CD4-positive, alpha-beta memory T cell (primary cell): ENCODE results near the gene SHISA9. TPM values are rescaled to one million over a fixed set of nuclear protein-coding genes. Genes with fewer than 3 reads are reported as not detected.
"Not testable (repeated sequence)": the region's sequence is repeated elsewhere in the genome, so short reads cannot be mapped to it uniquely, and the experiment has no call there.

Experiments used
- CTCF ChIA-PET: fragments of 350-600 bp; sonication (Branson Sonifier 250); formaldehyde crosslinking; loops from one replicate; lab custom pipeline; 2021; ENCODE audit warnings: inconsistent platforms; ENCODE audit not compliant: partially characterized antibody; lab: Charles Lee
- POLR2A ChIA-PET: fragments of 350-600 bp; sonication (Branson Sonifier 250); formaldehyde crosslinking; loops from one replicate; lab custom pipeline; 2021; ENCODE audit not compliant: partially characterized antibody; lab: Charles Lee
- DNase-seq, 5 donors: peaks; one replicate each; pipeline versions ENCODE4 v3.0.0 to v3.0.0-alpha.2; 2020 to 2022; ENCODE audit warnings: mixed read lengths in 1 of 5
- H3K27ac ChIP-seq: one replicate; pipeline ENCODE4 v1.7.0; 2013; ENCODE audit warnings: low read depth, low read length
- H3K27me3 ChIP-seq: 2 replicates; pipeline ENCODE4 v1.7.0; 2013; ENCODE audit warnings: mild to moderate bottlenecking, low read length, moderate library complexity; ENCODE audit not compliant: insufficient read depth
- H3K36me3 ChIP-seq: 2 replicates; pipeline ENCODE4 v1.7.0; 2013; ENCODE audit warnings: mild to moderate bottlenecking, low read length, moderate library complexity; ENCODE audit not compliant: insufficient read depth
- H3K4me1 ChIP-seq: 2 replicates; pipeline ENCODE4 v1.7.0; 2013; ENCODE audit warnings: mild to moderate bottlenecking, low read length, moderate library complexity; ENCODE audit not compliant: insufficient read depth
- H3K4me3 ChIP-seq, 2 donors: one replicate each; pipeline ENCODE4 v1.7.0; 2013; ENCODE audit warnings: low read length in 2 of 2, mild to moderate bottlenecking in 1 of 2
- H3K9me3 ChIP-seq, 2 donors: one replicate each; pipeline ENCODE4 v1.7.0; 2013; ENCODE audit warnings: low read length in 2 of 2, control low read depth in 1 of 2; ENCODE audit not compliant: control insufficient read depth in 1 of 2
- H3K27ac Mint-ChIP-seq, 7 donors: one replicate each; pipeline ENCODE4 v1.8.0; 2020 to 2021; ENCODE audit warnings: mixed read lengths in 7 of 7, mild to moderate bottlenecking in 6 of 7, inconsistent platforms in 3 of 7, moderate library complexity in 3 of 7
- H3K27me3 Mint-ChIP-seq, 2 donors: one replicate each; pipeline ENCODE4 v1.8.0; 2020 to 2021; ENCODE audit warnings: mixed read lengths in 2 of 2
- H3K36me3 Mint-ChIP-seq, 2 donors: one replicate each; pipeline ENCODE4 v1.8.0; 2020 to 2021; ENCODE audit warnings: mixed read lengths in 2 of 2, inconsistent platforms in 1 of 2, mild to moderate bottlenecking in 1 of 2
- H3K4me1 Mint-ChIP-seq, 4 donors: one replicate each; pipeline ENCODE4 v1.8.0; 2020 to 2021; ENCODE audit warnings: mixed read lengths in 4 of 4, mild to moderate bottlenecking in 1 of 4
- H3K4me3 Mint-ChIP-seq, 8 donors: one replicate each; pipeline ENCODE4 v1.8.0; 2020 to 2021; ENCODE audit warnings: mixed read lengths in 8 of 8, mild to moderate bottlenecking in 7 of 8, moderate library complexity in 6 of 8, inconsistent platforms in 3 of 8
- H3K9me3 Mint-ChIP-seq, 8 donors: one replicate each; pipeline ENCODE4 v1.8.0; 2020 to 2021; ENCODE audit warnings: mixed read lengths in 8 of 8, mild to moderate bottlenecking in 5 of 8, inconsistent platforms in 3 of 8, moderate library complexity in 1 of 8
- intact Hi-C: fragments of 100-400 bp; cut with micrococcal nuclease; formaldehyde crosslinking; loops from one replicate; pipeline ENCODE4 v1.15.1; 2023
- polyA plus RNA-seq, 2 donors: library from polyadenylated mRNA; unstranded; fragments of 300-500 nt; fragmentation: Illumina TruSeq; gene quantifications; one replicate each; pipeline ENCODE4 v1.2.3, GENCODE V29; 2021
- total RNA-seq, 2 experiments: library from RNA; stranded (reverse); gene quantifications; one replicate each; pipeline ENCODE4 v1.2.3, GENCODE V29; 2021

SHISA9 gene
- not detected for total RNA-seq
- not detected for polyA plus RNA-seq

- Histone ChIP-seq H3K27ac (no peak within 1 kb of the TSS), H3K4me1 (no peaks in the 10 kb centered on the region), H3K9me3 (no peaks in the 10 kb centered on the region), H3K4me3 (no peak within 1 kb of the TSS), H3K36me3 (no peaks in the 10 kb centered on the region), H3K27me3 (peaks cover 4% of the 10 kb centered on the region)
- Mint-ChIP-seq H3K4me1 (peaks cover 0 to 15% (median 2%) of the 10 kb centered on the region in 4 donors), H3K27ac (no peak within 1 kb of the TSS), H3K9me3 (no peaks in the 10 kb centered on the region), H3K36me3 (no peaks in the 10 kb centered on the region), H3K4me3 (peak within 1 kb of the TSS in 2 of 8 donors; percentile 22 to 25), H3K27me3 (peaks cover 41 to 43% of the 10 kb centered on the region in 2 donors)
- ChIA-PET CTCF (no interaction called here), POLR2A (no interaction called here)
- no peak for DNase-seq
- intact Hi-C loops: no loop called here
Measured at GRCh38 chr16:12901597-12902461, at the start of gene SHISA9. SHISA9 (plus strand) TSS chr16:12901598.

GRCh38 chr16:12853972-12854371, 47.4 kb upstream of the SHISA9 start:
- intact Hi-C loops: no loop called here
- Histone ChIP-seq H3K9me3 (no peaks in the 10 kb centered on the region), H3K4me3 (no peak overlapping the region), H3K36me3 (no peaks in the 10 kb centered on the region), H3K27me3 (no peaks in the 10 kb centered on the region), H3K27ac (no peak overlapping the region), H3K4me1 (no peaks in the 10 kb centered on the region)
- no peak for DNase-seq
- ChIA-PET CTCF (no interaction called here), POLR2A (no interaction called here)
- H3K36me3 Mint-ChIP-seq: no peaks in the 10 kb centered on the region
- H3K4me1 Mint-ChIP-seq: no peaks in the 10 kb centered on the region
- no peak overlapping the region for H3K27ac Mint-ChIP-seq
- peaks cover 3 to 4% of the 10 kb centered on the region in 2 donors for H3K27me3 Mint-ChIP-seq
- H3K4me3 Mint-ChIP-seq: no peak overlapping the region
- peaks cover 0 to 15% (median 3%) of the 10 kb centered on the region in 8 donors for H3K9me3 Mint-ChIP-seq

GRCh38 chr16:12857435-12857834, 44.0 kb upstream of the SHISA9 start:
- H3K27me3 ChIP-seq, H3K27me3 Mint-ChIP-seq, CTCF ChIA-PET, H3K4me1 Mint-ChIP-seq, DNase-seq, H3K27ac Mint-ChIP-seq, POLR2A ChIA-PET, H3K27ac ChIP-seq, H3K4me1 ChIP-seq, intact Hi-C loops, H3K36me3 Mint-ChIP-seq, H3K36me3 ChIP-seq, H3K4me3 ChIP-seq, H3K4me3 Mint-ChIP-seq, H3K9me3 ChIP-seq: not testable (repeated sequence)
- peaks cover 0 to 15% (median 3%) of the 10 kb centered on the region in 8 donors for H3K9me3 Mint-ChIP-seq

GRCh38 chr16:12862327-12862726, 39.1 kb upstream of the SHISA9 start:
- Mint-ChIP-seq H3K9me3 (peaks cover 0 to 4% (median 0%) of the 10 kb centered on the region in 8 donors), H3K4me3 (no peak overlapping the region), H3K36me3 (no peaks in the 10 kb centered on the region), H3K27me3 (peaks cover 5 to 6% of the 10 kb centered on the region in 2 donors), H3K4me1 (no peaks in the 10 kb centered on the region), H3K27ac (no peak overlapping the region)
- Histone ChIP-seq H3K27ac (no peak overlapping the region), H3K9me3 (no peaks in the 10 kb centered on the region), H3K36me3 (no peaks in the 10 kb centered on the region), H3K4me1 (no peaks in the 10 kb centered on the region), H3K4me3 (no peak overlapping the region), H3K27me3 (no peaks in the 10 kb centered on the region)
- intact Hi-C loops: no loop called here
- CTCF ChIA-PET: no interaction called here
- DNase-seq: no peak
- POLR2A ChIA-PET: no interaction called here

GRCh38 chr16:12862941-12863340, 38.5 kb upstream of the SHISA9 start:
- ChIA-PET POLR2A (no interaction called here), CTCF (no interaction called here)
- no peak for DNase-seq
- Histone ChIP-seq H3K4me3 (no peak overlapping the region), H3K27me3 (no peaks in the 10 kb centered on the region), H3K9me3 (no peaks in the 10 kb centered on the region), H3K36me3 (no peaks in the 10 kb centered on the region), H3K4me1 (no peaks in the 10 kb centered on the region), H3K27ac (no peak overlapping the region)
- intact Hi-C loops: no loop called here
- no peak overlapping the region for H3K27ac Mint-ChIP-seq
- no peaks in the 10 kb centered on the region for H3K36me3 Mint-ChIP-seq
- no peaks in the 10 kb centered on the region for H3K4me1 Mint-ChIP-seq
- H3K4me3 Mint-ChIP-seq: no peak overlapping the region
- peaks cover 0 to 3% (median 0%) of the 10 kb centered on the region in 8 donors for H3K9me3 Mint-ChIP-seq
- peaks cover 5 to 6% of the 10 kb centered on the region in 2 donors for H3K27me3 Mint-ChIP-seq

- POLR2A ChIA-PET: no interaction called here
- H3K9me3 ChIP-seq: no peaks in the 10 kb centered on the region
- Mint-ChIP-seq H3K27me3 (peaks cover 2 to 15% of the 10 kb centered on the region in 2 donors), H3K9me3 (peaks cover 0 to 3% (median 0%) of the 10 kb centered on the region in 8 donors), H3K4me1 (no peaks in the 10 kb centered on the region), H3K27ac (no peak overlapping the region), H3K36me3 (no peaks in the 10 kb centered on the region), H3K4me3 (no peak overlapping the region)
- intact Hi-C loops: no loop called here
- no peak for DNase-seq
- CTCF ChIA-PET: no interaction called here
- no peak overlapping the region for H3K27ac ChIP-seq
- H3K36me3 ChIP-seq: no peaks in the 10 kb centered on the region
- H3K4me1 ChIP-seq: no peaks in the 10 kb centered on the region
- no peak overlapping the region for H3K4me3 ChIP-seq
- no peaks in the 10 kb centered on the region for H3K27me3 ChIP-seq
Measured at GRCh38 chr16:12866981-12867551, 34.3 kb upstream of the SHISA9 start.

- Histone ChIP-seq H3K27me3 (no peaks in the 10 kb centered on the region), H3K27ac (no peak overlapping the region), H3K36me3 (no peaks in the 10 kb centered on the region), H3K4me1 (no peaks in the 10 kb centered on the region), H3K9me3 (no peaks in the 10 kb centered on the region), H3K4me3 (no peak overlapping the region)
- no peaks in the 10 kb centered on the region for H3K36me3 Mint-ChIP-seq
- no peak for DNase-seq
- no peak overlapping the region for H3K4me3 Mint-ChIP-seq
- peaks cover 0 to 3% (median 0%) of the 10 kb centered on the region in 8 donors for H3K9me3 Mint-ChIP-seq
- H3K27ac Mint-ChIP-seq: no peak overlapping the region
- intact Hi-C loops: no loop called here
- POLR2A ChIA-PET: no interaction called here
- CTCF ChIA-PET: no interaction called here
- no peaks in the 10 kb centered on the region for H3K4me1 Mint-ChIP-seq
- H3K27me3 Mint-ChIP-seq: peaks cover 2 to 13% of the 10 kb centered on the region in 2 donors
Measured at GRCh38 chr16:12868169-12868568, 33.2 kb upstream of the SHISA9 start.
